Measurements from ENCODE around the gene CDK14. TPM values are rescaled to one million over a fixed set of nuclear protein-coding genes. Genes with fewer than 3 reads are reported as not detected.

The CDK14 gene
- total and polyA plus RNA-seq, 2 of the 8 experiments (the other 6 are each of a cell fraction or from before 2014, with no cell fraction given): 5.5 to 47.3 TPM

GRCh38 chr7:90951986-90952954, 356.1 kb downstream of the CDK14 start (continued):
- TF ChIP-seq CHD7 (IDR thresholded peaks at IDR 0.05; ENCODE audit: insufficient replicate concordance, low read length) (peak; percentile 78), RXRA (IDR thresholded peaks at IDR 0.05; ENCODE audit: insufficient read depth, low read depth, low read length) (no peak), HDAC2 (IDR thresholded peaks at IDR 0.05; ENCODE audit: borderline replicate concordance in 1 of 2, low read depth in 2 of 2, low read length in 2 of 2) (0 out of 4 replicates have a peak, but pooled peaks of 1 of the 2 experiments have one; percentile 12)
